DMS153 (cell line): ENCODE results near the gene PIH1D1.

Source experiments
- DNase-seq: peaks from one replicate; lab custom pipeline; 2025; lab: John Stamatoyannopoulos, UW

Gene PIH1D1

GRCh38 chr19:49451430-49452181 is at the start of gene PIH1D1:
PIH1D1 (minus strand) TSS chr19:49451814; CDS start chr19:49451574, 240 bp downstream.
- peak; percentile 99 for DNase-seq

DNA sequence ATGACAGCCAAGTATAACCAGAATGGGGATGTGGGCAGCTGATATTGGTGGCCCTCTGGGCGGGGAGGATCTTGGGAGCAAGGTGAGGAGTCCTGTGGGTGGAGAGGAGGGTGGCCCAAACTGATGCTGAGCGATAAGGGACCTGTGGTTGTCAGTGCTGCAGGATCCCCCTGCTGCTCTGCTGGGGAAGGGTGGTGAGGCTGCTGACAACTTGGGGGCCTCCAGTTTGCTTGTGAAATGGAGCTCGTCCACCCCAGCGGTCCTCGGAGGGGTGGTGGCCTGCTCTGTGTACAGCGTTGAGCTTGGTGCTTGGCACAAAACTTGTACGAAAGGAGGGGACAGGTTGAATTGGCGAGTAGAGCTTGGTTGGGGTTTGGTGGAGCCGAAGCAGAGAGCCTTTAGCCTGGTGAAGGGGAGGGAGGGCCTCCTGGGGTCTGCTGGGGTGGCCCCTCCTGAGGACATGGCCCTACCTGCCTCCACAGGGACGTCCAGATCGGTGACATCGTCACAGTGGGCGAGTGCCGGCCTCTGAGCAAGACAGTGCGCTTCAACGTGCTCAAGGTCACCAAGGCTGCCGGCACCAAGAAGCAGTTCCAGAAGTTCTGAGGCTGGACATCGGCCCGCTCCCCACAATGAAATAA is 47.5 kb upstream of the PIH1D1 start:
- DNase-seq: no peak

GRCh38 chr19:49498475-49498874 is 46.9 kb upstream of the PIH1D1 start:
- no peak for DNase-seq

- DNase-seq: no peak
These were observed 46.1 kb upstream of the PIH1D1 start for GRCh38 chr19:49497789-49498103.

DNA sequence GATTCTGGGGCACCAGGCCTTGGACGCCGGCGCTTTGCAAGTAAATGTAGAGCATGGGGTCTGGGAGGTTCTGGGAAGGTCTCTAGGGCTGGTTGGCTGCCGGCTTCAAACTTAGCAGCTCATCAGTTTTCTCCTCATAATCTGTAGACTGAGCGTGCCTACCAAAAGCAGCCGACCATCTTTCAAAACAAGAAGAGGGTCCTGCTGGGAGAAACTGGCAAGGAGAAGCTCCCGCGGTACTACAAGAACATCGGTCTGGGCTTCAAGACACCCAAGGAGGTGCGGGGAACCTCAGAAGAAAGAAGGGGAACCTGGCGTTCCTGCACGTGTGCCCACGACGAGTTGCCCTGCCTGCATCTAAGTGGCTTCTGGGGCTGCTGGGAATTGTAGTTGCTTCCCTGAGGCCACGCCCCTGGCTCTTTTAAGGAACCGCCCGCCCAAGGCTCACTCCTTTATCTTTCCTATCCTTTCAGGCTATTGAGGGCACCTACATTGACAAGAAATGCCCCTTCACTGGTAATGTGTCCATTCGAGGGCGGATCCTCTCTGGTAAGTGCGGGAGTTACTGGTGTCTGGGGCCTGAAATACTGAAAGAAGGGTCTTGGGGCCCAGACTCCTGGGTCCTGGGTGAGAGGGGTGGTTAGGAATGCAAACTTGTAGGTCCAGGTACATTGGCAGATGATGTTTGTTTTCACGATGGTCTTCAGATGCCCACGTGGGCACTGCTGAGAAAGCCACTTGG is 45.6 kb upstream of the PIH1D1 start:
- no peak for DNase-seq

DNA sequence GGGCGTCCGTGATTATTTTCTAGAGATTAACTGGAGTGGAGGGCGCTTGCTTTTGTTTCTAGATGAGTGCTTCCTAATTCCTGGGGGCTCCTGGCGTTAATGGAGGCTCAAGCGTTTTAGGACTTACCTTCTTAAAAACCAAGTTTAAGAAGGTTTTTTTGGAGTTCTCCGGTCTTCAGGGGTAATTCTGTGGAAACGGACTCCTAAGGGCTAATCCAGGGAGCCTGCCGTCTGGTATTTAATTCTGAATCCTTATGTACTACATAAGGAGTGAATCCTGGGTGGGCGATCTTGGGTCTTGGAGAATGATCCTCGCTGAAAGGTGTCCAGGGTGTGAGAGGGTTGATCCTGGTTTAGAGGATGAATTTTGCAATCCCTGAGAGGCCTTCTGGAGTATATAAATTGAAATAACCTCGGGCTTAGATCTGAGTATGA is 45.0 kb upstream of the PIH1D1 start:
- DNase-seq: no peak

- DNase-seq: no peak
These were observed 41.2 kb upstream of the PIH1D1 start for GRCh38 chr19:49492573-49493405.

- no peak for DNase-seq
These were observed 40.4 kb upstream of the PIH1D1 start for GRCh38 chr19:49491804-49492572.

- no peak for DNase-seq
These were observed 39.6 kb upstream of the PIH1D1 start for GRCh38 chr19:49491030-49491803.

GRCh38 chr19:49490287-49491029 is 38.8 kb upstream of the PIH1D1 start:
- DNase-seq: no peak

DNA sequence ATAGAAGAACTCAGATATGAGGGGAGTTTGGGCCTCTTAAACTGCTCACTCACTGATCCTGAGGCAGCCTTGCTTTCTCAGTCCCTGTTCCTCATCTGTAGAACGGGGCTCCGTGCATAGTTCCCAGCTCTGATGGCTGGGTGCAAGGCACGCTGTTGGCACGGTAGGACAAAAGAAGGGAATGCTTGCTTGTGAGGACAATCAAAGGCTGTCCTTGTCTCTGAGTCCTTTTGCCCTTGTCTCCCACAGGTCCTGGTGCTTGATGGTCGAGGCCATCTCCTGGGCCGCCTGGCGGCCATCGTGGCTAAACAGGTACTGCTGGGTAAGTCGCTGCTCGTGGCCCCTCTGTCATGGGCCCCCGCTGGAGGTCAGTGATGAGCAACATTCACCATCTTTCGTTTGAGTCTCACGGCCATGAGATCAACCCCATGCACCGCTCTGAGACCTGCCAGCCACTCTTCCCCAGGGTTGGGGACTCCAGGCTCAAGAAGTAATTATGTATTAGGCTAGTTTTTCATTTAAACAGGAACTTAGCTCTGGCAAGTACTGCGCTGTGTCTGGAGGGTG is 38.1 kb upstream of the PIH1D1 start:
- no peak for DNase-seq

- DNase-seq: no peak
These were observed 37.4 kb upstream of the PIH1D1 start for GRCh38 chr19:49488863-49489537.

- DNase-seq: no peak
These were observed 36.6 kb upstream of the PIH1D1 start for GRCh38 chr19:49488046-49488862.

- DNase-seq: peak; percentile 99
These were observed 35.8 kb upstream of the PIH1D1 start, which contains the start of gene RPL13A for GRCh38 chr19:49487277-49488045. RPL13A (plus strand) TSS chr19:49487608; CDS start chr19:49487630, 22 bp downstream.

DNA sequence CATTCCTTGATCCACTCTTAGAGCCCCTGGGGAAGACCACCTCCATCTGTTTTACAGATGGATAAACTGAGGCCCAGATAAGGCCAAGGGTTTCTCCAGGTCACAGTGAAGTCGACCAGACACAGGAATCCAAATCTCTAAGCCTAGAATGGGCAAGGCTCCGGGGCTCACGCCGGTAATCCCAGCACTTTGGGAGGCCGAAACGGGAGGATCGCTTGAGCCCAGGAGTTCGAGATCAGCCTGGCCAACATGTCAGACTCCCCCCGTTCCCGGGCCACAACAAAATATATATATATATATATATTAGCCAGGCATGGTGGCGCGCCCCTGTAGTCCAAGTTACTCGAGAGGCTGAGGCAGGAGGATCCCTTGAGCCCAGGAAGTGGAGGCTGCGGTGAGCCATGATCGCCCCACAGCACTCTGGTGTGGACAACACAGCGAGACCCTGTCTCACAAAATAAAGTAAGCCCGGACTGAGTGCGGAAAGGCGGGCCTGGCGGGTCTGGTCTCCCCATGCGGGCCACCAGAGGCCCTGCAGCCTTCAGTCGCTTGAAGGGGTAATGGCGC is 35.2 kb upstream of the PIH1D1 start:
- DNase-seq: no peak

DNA sequence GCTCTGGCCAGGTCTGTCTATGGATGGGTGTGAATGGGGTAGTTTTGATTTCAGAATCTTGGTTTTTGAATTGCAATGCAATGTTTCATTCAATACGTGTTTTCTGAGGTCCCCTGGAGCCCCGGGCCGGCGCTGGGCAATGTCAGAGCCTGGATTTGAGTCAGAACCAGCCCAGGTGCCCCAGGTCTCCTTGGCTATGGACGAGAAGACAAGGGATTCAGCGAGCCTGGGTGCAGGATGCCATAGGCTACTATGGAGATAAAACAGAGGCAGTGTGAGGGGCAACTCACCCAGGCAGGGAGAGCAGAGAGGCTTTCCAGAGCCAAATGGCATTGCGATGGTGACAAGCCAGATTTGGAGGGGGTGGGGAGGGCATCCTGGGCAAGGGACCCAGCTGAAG is 34.6 kb upstream of the PIH1D1 start:
- DNase-seq: no peak
